ENCODE data around the gene HEPACAM. TPM values are rescaled to one million over a fixed set of nuclear protein-coding genes. Genes with fewer than 3 reads are reported as not detected.

The HEPACAM gene, protein sequence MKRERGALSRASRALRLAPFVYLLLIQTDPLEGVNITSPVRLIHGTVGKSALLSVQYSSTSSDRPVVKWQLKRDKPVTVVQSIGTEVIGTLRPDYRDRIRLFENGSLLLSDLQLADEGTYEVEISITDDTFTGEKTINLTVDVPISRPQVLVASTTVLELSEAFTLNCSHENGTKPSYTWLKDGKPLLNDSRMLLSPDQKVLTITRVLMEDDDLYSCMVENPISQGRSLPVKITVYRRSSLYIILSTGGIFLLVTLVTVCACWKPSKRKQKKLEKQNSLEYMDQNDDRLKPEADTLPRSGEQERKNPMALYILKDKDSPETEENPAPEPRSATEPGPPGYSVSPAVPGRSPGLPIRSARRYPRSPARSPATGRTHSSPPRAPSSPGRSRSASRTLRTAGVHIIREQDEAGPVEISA
- total RNA-seq: not detected
- not detected for polyA plus RNA-seq

DNA sequence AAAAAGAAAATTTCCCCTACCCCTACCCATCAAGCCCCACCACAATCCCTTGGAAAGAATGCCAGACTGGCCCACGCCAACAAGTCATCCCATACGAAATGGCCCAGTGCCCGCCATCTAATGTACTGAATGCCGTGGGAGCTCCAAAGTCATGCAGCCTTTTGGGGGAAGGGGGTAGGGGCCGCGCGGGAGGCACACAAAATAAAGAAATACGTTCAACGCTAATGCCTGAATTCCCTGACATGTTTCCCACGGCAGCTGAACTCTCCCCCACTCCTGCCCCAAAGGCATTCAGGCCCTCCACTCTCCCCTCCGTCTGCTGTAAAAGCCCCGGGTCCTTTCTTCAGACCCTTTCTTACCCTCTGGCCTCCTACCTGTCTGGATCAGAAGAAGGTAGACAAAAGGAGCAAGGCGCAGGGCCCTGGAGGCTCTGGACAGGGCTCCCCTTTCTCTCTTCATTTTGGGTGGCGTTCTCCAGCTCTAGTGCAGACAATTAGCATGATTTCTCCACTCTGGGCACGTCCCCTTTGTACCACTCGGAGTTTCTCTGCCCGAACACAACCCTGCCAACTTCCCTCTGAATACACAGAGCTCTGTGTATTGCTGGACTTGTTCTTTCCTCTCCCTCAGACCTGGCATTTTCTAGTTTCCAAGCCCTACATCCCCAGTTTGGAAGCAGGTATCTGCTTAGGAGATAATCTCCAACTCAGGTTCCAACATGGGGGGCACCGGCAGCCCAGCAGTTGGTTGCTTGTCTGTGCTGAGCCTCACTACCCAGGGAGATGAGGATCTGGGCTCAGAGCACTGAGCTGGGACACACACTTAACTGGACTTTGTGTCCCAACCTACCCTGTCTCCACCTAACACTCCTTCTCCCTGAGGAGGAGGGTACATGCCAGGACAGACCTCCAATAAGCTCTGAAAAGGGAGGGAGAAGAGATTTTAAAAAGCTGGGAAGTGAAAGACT lies at the start of gene HEPACAM:
Gene HEPACAM (minus strand): TSS at position 500 of the 967 bp plus-strand sequence. CDS start 41 bp downstream, at position 459.
- no peaks in the 10 kb centered on the region for H3K9me3 ChIP-seq (ENCODE audit: control insufficient read depth in 1 of 2, low read length in 2 of 2)
- H3K4me1 ChIP-seq (ENCODE audit: insufficient read depth, low read length): no peaks in the 10 kb centered on the region
- no peak for DNase-seq
- Mint-ChIP-seq H3K4me1 (peaks cover 0 to 1% (median under 1%) of the 10 kb centered on the region in 4 donors), H3K27ac (no peak within 1 kb of the TSS), H3K9me3 (no peaks in the 10 kb centered on the region), H3K27me3 (peaks cover 10 to 13% of the 10 kb centered on the region in 2 donors), H3K4me3 (no peak within 1 kb of the TSS), H3K36me3 (no peaks in the 10 kb centered on the region)
- no peaks in the 10 kb centered on the region for H3K27me3 ChIP-seq (ENCODE audit: insufficient read depth, low read length)
- no peaks in the 10 kb centered on the region for H3K36me3 ChIP-seq (ENCODE audit: insufficient read depth, low read length)
- no peak within 1 kb of the TSS for H3K27ac ChIP-seq (ENCODE audit: low read depth, low read length)
- POLR2A ChIA-PET (ENCODE audit: partially characterized antibody): interaction anchor here (0.6 to 0.9 kb wide), 2 partner anchors 15 to 60 kb away, joined by 3 read pairs; no protein-coding TSS in a partner anchor
- CTCF ChIA-PET (ENCODE audit: partially characterized antibody): interaction anchor here (0.9 to 1.9 kb wide), 3 partner anchors 13 to 69 kb away, joined by 3 to 4 read pairs (median 3); no protein-coding TSS in a partner anchor
- H3K4me3 ChIP-seq (ENCODE audit: low read length in 2 of 2): no peak within 1 kb of the TSS
- intact Hi-C loops (cut with micrococcal nuclease): no loop called here

DNA sequence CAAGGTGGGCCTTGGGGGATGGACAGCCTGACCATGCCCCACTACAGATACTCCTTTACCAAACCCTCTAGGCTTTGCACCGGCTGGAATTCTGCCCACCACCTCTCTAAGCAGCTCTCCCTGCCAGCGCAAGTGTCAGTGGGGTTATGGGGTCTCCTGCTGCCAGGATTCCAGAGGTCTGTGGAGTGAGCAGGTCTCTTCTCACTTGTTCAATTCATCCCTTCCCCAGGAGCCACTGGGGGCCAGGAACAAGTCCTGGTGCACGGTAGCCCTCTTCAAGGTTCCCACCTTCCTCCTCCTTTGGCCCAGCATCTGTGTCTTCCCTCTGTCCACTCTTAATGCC lies 48.6 kb upstream of the HEPACAM start:
- ChIA-PET POLR2A (ENCODE audit: partially characterized antibody) (no interaction called here), CTCF (ENCODE audit: partially characterized antibody) (no interaction called here)
- Histone ChIP-seq H3K9me3 (ENCODE audit: control insufficient read depth in 1 of 2, low read length in 2 of 2) (no peaks in the 10 kb centered on the region), H3K27me3 (ENCODE audit: insufficient read depth, low read length) (no peaks in the 10 kb centered on the region), H3K36me3 (ENCODE audit: insufficient read depth, low read length) (no peaks in the 10 kb centered on the region), H3K4me1 (ENCODE audit: insufficient read depth, low read length) (no peaks in the 10 kb centered on the region), H3K4me3 (ENCODE audit: low read length in 2 of 2) (no peak overlapping the region), H3K27ac (ENCODE audit: low read depth, low read length) (no peak overlapping the region)
- H3K4me3 Mint-ChIP-seq: no peak overlapping the region
- peaks cover 0 to 2% (median 0%) of the 10 kb centered on the region in 4 donors for H3K4me1 Mint-ChIP-seq
- DNase-seq: no peak
- no peaks in the 10 kb centered on the region for H3K27me3 Mint-ChIP-seq
- no peak overlapping the region for H3K27ac Mint-ChIP-seq
- intact Hi-C loops (cut with micrococcal nuclease): no loop called here
- H3K36me3 Mint-ChIP-seq: peaks cover 61 to 76% of the 10 kb centered on the region in 2 donors
- H3K9me3 Mint-ChIP-seq: peaks cover under 1 to 34% (median 31%) of the 10 kb centered on the region in 8 donors

DNA sequence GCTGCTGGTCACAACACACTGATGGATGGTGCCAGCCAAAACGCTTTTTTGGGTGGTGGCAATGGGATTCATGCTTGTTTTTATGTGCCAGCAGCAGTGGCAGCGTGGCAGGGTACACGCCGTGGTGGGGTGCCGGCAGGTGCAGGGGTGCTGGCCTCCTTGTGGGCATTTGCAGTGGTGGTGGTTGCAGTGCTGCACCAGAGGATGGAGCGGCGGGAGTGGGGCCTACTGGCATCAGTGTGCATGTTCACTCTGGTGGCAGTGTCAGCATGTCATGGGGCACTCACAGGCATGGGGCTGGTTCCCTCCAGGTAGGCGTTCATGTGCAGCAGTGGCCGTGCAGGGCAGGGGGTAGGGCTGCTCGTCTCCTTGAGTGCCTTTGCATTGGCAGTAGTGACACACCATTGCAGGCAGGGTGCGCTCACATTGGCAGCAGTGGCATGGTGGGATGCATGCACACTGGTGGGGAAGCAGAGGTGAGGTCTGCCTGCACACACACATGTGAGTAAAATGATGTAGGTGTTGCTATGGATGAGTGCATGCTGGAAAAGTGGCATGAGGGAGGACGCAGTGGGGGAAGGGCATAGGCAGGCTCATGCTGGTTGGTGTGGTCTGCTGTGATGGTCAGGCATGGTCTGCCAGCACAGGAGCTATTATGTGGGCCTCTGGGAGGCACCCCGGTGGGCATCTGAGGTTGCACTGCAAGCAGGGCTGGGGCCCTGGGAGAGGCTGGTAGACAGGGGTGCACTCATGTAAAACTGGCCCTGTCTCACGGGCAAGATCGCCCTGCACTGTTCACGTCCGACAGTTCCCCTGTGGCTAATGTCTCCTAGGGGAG lies 48.0 kb upstream of the HEPACAM start:
- Histone ChIP-seq H3K27me3 (ENCODE audit: insufficient read depth, low read length) (no peaks in the 10 kb centered on the region), H3K27ac (ENCODE audit: low read depth, low read length) (no peak overlapping the region), H3K4me1 (ENCODE audit: insufficient read depth, low read length) (no peaks in the 10 kb centered on the region), H3K36me3 (ENCODE audit: insufficient read depth, low read length) (no peaks in the 10 kb centered on the region), H3K4me3 (ENCODE audit: low read length in 2 of 2) (no peak overlapping the region), H3K9me3 (ENCODE audit: control insufficient read depth in 1 of 2, low read length in 2 of 2) (no peaks in the 10 kb centered on the region)
- Mint-ChIP-seq H3K27ac (no peak overlapping the region), H3K36me3 (peaks cover 60 to 80% of the 10 kb centered on the region in 2 donors), H3K4me1 (peaks cover 0 to 2% (median 0%) of the 10 kb centered on the region in 4 donors), H3K9me3 (peaks cover 2 to 37% (median 32%) of the 10 kb centered on the region in 8 donors), H3K27me3 (no peaks in the 10 kb centered on the region), H3K4me3 (no peak overlapping the region)
- ChIA-PET CTCF (ENCODE audit: partially characterized antibody) (no interaction called here), POLR2A (ENCODE audit: partially characterized antibody) (no interaction called here)
- intact Hi-C loops (cut with micrococcal nuclease): no loop called here
- DNase-seq: peak in 1 of 5 donors; percentile 24

DNA sequence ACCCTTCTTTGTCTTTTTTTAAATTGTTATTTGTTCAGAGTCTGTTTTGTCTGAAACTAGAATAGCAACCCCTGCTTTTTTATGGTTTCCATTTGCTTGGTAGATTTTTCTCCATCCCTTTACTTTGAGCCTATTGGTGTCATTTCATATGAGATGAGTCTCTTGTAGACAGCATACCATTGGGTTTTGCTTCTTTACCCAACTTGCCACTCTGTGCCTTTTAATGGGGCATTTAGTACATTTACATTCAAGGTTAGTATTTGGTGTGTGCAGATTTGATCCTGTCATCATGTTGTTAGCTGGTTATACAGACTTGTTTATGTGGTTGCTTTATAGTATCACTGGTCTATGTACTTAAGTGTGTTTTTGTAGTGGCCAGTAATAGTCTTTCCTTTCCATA lies 46.2 kb upstream of the HEPACAM start:
- no peak overlapping the region for H3K4me3 Mint-ChIP-seq
- CTCF ChIA-PET (ENCODE audit: partially characterized antibody): no interaction called here
- Histone ChIP-seq H3K27ac (ENCODE audit: low read depth, low read length) (no peak overlapping the region), H3K36me3 (ENCODE audit: insufficient read depth, low read length) (no peaks in the 10 kb centered on the region), H3K4me3 (ENCODE audit: low read length in 2 of 2) (no peak overlapping the region), H3K9me3 (ENCODE audit: control insufficient read depth in 1 of 2, low read length in 2 of 2) (no peaks in the 10 kb centered on the region), H3K4me1 (ENCODE audit: insufficient read depth, low read length) (no peaks in the 10 kb centered on the region), H3K27me3 (ENCODE audit: insufficient read depth, low read length) (no peaks in the 10 kb centered on the region)
- DNase-seq: no peak
- POLR2A ChIA-PET (ENCODE audit: partially characterized antibody): no interaction called here
- H3K9me3 Mint-ChIP-seq: peaks cover 2 to 41% (median 32%) of the 10 kb centered on the region in 8 donors
- H3K36me3 Mint-ChIP-seq: peaks cover 50 to 75% of the 10 kb centered on the region in 2 donors
- H3K27me3 Mint-ChIP-seq: no peaks in the 10 kb centered on the region
- peaks cover 0 to 2% (median 0%) of the 10 kb centered on the region in 4 donors for H3K4me1 Mint-ChIP-seq
- no peak overlapping the region for H3K27ac Mint-ChIP-seq
- intact Hi-C loops (cut with micrococcal nuclease): no loop called here

- Histone ChIP-seq H3K9me3 (ENCODE audit: control insufficient read depth in 1 of 2, low read length in 2 of 2) (no peaks in the 10 kb centered on the region), H3K27ac (ENCODE audit: low read depth, low read length) (no peak overlapping the region), H3K27me3 (ENCODE audit: insufficient read depth, low read length) (no peaks in the 10 kb centered on the region), H3K36me3 (ENCODE audit: insufficient read depth, low read length) (no peaks in the 10 kb centered on the region), H3K4me1 (ENCODE audit: insufficient read depth, low read length) (no peaks in the 10 kb centered on the region), H3K4me3 (ENCODE audit: low read length in 2 of 2) (no peak overlapping the region)
- H3K36me3 Mint-ChIP-seq: peaks cover 40 to 56% of the 10 kb centered on the region in 2 donors
- no peaks in the 10 kb centered on the region for H3K4me1 Mint-ChIP-seq
- no peak overlapping the region for H3K4me3 Mint-ChIP-seq
- H3K9me3 Mint-ChIP-seq: peaks cover 2 to 41% (median 31%) of the 10 kb centered on the region in 8 donors
- ChIA-PET POLR2A (ENCODE audit: partially characterized antibody) (no interaction called here), CTCF (ENCODE audit: partially characterized antibody) (no interaction called here)
- no peak for DNase-seq
- intact Hi-C loops (cut with micrococcal nuclease): no loop called here
- H3K27me3 Mint-ChIP-seq: no peaks in the 10 kb centered on the region
- no peak overlapping the region for H3K27ac Mint-ChIP-seq
Observed at GRCh38 chr11:124978316-124978715, 42.5 kb upstream of the HEPACAM start.

- no peaks in the 10 kb centered on the region for H3K27me3 Mint-ChIP-seq
- peaks cover 2 to 29% (median 20%) of the 10 kb centered on the region in 8 donors for H3K9me3 Mint-ChIP-seq
- peaks cover 28 to 42% of the 10 kb centered on the region in 2 donors for H3K36me3 Mint-ChIP-seq
- H3K4me1 Mint-ChIP-seq: no peaks in the 10 kb centered on the region
- ChIA-PET POLR2A (ENCODE audit: partially characterized antibody) (no interaction called here), CTCF (ENCODE audit: partially characterized antibody) (no interaction called here)
- DNase-seq: no peak
- no peak overlapping the region for H3K4me3 Mint-ChIP-seq
- no peak overlapping the region for H3K27ac Mint-ChIP-seq
- Histone ChIP-seq H3K4me3 (ENCODE audit: low read length in 2 of 2) (no peak overlapping the region), H3K36me3 (ENCODE audit: insufficient read depth, low read length) (no peaks in the 10 kb centered on the region), H3K4me1 (ENCODE audit: insufficient read depth, low read length) (no peaks in the 10 kb centered on the region), H3K9me3 (ENCODE audit: control insufficient read depth in 1 of 2, low read length in 2 of 2) (no peaks in the 10 kb centered on the region), H3K27me3 (ENCODE audit: insufficient read depth, low read length) (no peaks in the 10 kb centered on the region), H3K27ac (ENCODE audit: low read depth, low read length) (no peak overlapping the region)
- intact Hi-C loops (cut with micrococcal nuclease): no loop called here
Observed at GRCh38 chr11:124977006-124977405, 41.2 kb upstream of the HEPACAM start.

Measured in CD4-positive, alpha-beta memory T cell (primary cell).